Activated CD8-positive, alpha-beta T cell treated with anti-CD3 and anti-CD28 coated beads for 36 hours (primary cell): ENCODE measurements around the gene TACC3. TPM values are rescaled to one million over a fixed set of nuclear protein-coding genes. Genes with fewer than 3 reads are reported as not detected.

Experiments
- ATAC-seq: fragments of 200-7000 bp; cut with Tn5 transposase; one replicate; pipeline ENCODE4 v1.10.0; 2021; ENCODE audit warnings: mild to moderate bottlenecking, moderate library complexity
- CTCF ChIA-PET: fragments of 350-600 bp; sonication (Branson Sonifier 250); formaldehyde crosslinking; loops from one replicate; lab custom pipeline; 2021; ENCODE audit warnings: antibody characterized with exemption; lab: Charles Lee
- POLR2A ChIA-PET: fragments of 350-600 bp; sonication (Branson Sonifier 250); formaldehyde crosslinking; loops from one replicate; lab custom pipeline; 2021; ENCODE audit warnings: antibody characterized with exemption; lab: Charles Lee
- DNase-seq: peaks from one replicate; pipeline ENCODE4 v3.0.0-alpha.2; 2020
- H3K27ac Mint-ChIP-seq: one replicate; pipeline ENCODE4 v1.8.0; 2021; ENCODE audit warnings: mild to moderate bottlenecking, mixed read lengths
- H3K27me3 Mint-ChIP-seq: one replicate; pipeline ENCODE4 v1.8.0; 2021; ENCODE audit warnings: mixed read lengths
- H3K36me3 Mint-ChIP-seq: one replicate; pipeline ENCODE4 v1.8.0; 2021; ENCODE audit warnings: low read depth, mixed read lengths
- H3K4me1 Mint-ChIP-seq: one replicate; pipeline ENCODE4 v1.8.0; 2021; ENCODE audit warnings: low read depth, mixed read lengths
- H3K4me3 Mint-ChIP-seq: one replicate; pipeline ENCODE4 v1.8.0; 2021; ENCODE audit warnings: mild to moderate bottlenecking, moderate library complexity, mixed read lengths
- H3K9me3 Mint-ChIP-seq: one replicate; pipeline ENCODE4 v1.8.0; 2021; ENCODE audit warnings: mixed read lengths
- CTCF ChIP-seq: fragments of 200-600 bp; IDR thresholded peaks from one replicate; pipeline ENCODE4 v1.8.0; 2022; ENCODE audit warnings: antibody characterized with exemption, mild to moderate bottlenecking
- intact Hi-C: fragments of 100-400 bp; cut with micrococcal nuclease; formaldehyde crosslinking; loops from one replicate; pipeline ENCODE4 v1.10.0; 2022
- total RNA-seq, 2 experiments: library from RNA; stranded (reverse); gene quantifications; one replicate each; pipeline ENCODE4 v1.2.3, GENCODE V29; 2021

Gene TACC3
- total RNA-seq, 2 experiments from 2014 or later, result 190 to 200 TPM

GRCh38 chr4:1783015-1783414 is 61.7 kb downstream of the TACC3 start:
- POLR2A ChIA-PET, result interaction anchor here (0.7 kb wide), 1 partner anchor 11 kb away, joined by 3 read pairs; no protein-coding TSS in a partner anchor
- Mint-ChIP-seq H3K9me3 (no peaks in the 10 kb centered on the region), H3K36me3 (no peaks in the 10 kb centered on the region), H3K27ac (no peak overlapping the region), H3K4me3 (no peak overlapping the region), H3K4me1 (no peaks in the 10 kb centered on the region), H3K27me3 (no peaks in the 10 kb centered on the region)
- no peak for TF ChIP-seq CTCF
- ATAC-seq (no peak), DNase-seq (no peak)
- CTCF ChIA-PET, result no interaction called here
- intact Hi-C loops, result no loop called here

GRCh38 chr4:1783970-1784369 is 62.6 kb downstream of the TACC3 start:
- ChIA-PET CTCF (interaction anchor here (0.9 kb wide), 1 partner anchor 91 kb away, joined by 4 read pairs; no protein-coding TSS in a partner anchor), POLR2A (interaction anchor here (0.7 to 1.6 kb wide), 2 partner anchors 10 to 39 kb away, joined by 3 to 4 read pairs; no protein-coding TSS in a partner anchor)
- Mint-ChIP-seq H3K4me3 (no peak overlapping the region), H3K27ac (no peak overlapping the region), H3K27me3 (no peaks in the 10 kb centered on the region), H3K9me3 (no peaks in the 10 kb centered on the region), H3K4me1 (no peaks in the 10 kb centered on the region), H3K36me3 (no peaks in the 10 kb centered on the region)
- DNase-seq (no peak), ATAC-seq (no peak)
- no peak for TF ChIP-seq CTCF
- intact Hi-C loops, result no loop called here

- no peaks in the 10 kb centered on the region for H3K4me1 Mint-ChIP-seq
- CTCF ChIA-PET, result interaction anchor here (0.9 kb wide), 1 partner anchor 92 kb away, joined by 4 read pairs; no protein-coding TSS in a partner anchor
- H3K9me3 Mint-ChIP-seq, result no peaks in the 10 kb centered on the region
- no peaks in the 10 kb centered on the region for H3K36me3 Mint-ChIP-seq
- H3K4me3 Mint-ChIP-seq, result no peak overlapping the region
- ATAC-seq (no peak), DNase-seq (no peak)
- H3K27ac Mint-ChIP-seq, result no peak overlapping the region
- no peak for TF ChIP-seq CTCF
- POLR2A ChIA-PET, result interaction anchor here (1.6 kb wide), 1 partner anchor 40 kb away, joined by 4 read pairs; no protein-coding TSS in a partner anchor
- intact Hi-C loops, result no loop called here
- H3K27me3 Mint-ChIP-seq, result no peaks in the 10 kb centered on the region
Measured at GRCh38 chr4:1784395-1784788, 63.1 kb downstream of the TACC3 start.

GRCh38 chr4:1784789-1785591 is 63.7 kb downstream of the TACC3 start:
- no peak overlapping the region for H3K27ac Mint-ChIP-seq
- POLR2A ChIA-PET, result interaction anchor here (1.6 kb wide), 1 partner anchor 40 kb away, joined by 4 read pairs; no protein-coding TSS in a partner anchor
- no peak overlapping the region for H3K4me3 Mint-ChIP-seq
- no peaks in the 10 kb centered on the region for H3K36me3 Mint-ChIP-seq
- H3K4me1 Mint-ChIP-seq, result no peaks in the 10 kb centered on the region
- DNase-seq (no peak), ATAC-seq (no peak)
- TF ChIP-seq CTCF, result no peak
- CTCF ChIA-PET, result interaction anchor here (0.9 kb wide), 1 partner anchor 92 kb away, joined by 4 read pairs; no protein-coding TSS in a partner anchor
- H3K9me3 Mint-ChIP-seq, result no peaks in the 10 kb centered on the region
- intact Hi-C loops, result no loop called here
- no peaks in the 10 kb centered on the region for H3K27me3 Mint-ChIP-seq

GRCh38 chr4:1785592-1785991 is 64.3 kb downstream of the TACC3 start:
- Mint-ChIP-seq H3K4me3 (no peak overlapping the region), H3K27me3 (no peaks in the 10 kb centered on the region), H3K9me3 (no peaks in the 10 kb centered on the region), H3K4me1 (no peaks in the 10 kb centered on the region), H3K36me3 (no peaks in the 10 kb centered on the region), H3K27ac (no peak overlapping the region)
- POLR2A ChIA-PET, result interaction anchor here (1.6 kb wide), 1 partner anchor 41 kb away, joined by 4 read pairs; no protein-coding TSS in a partner anchor
- TF ChIP-seq CTCF, result no peak
- DNase-seq, result no peak
- ATAC-seq, result no peak
- intact Hi-C loops, result no loop called here
- CTCF ChIA-PET, result interaction anchor here (1.1 to 1.9 kb wide), 2 partner anchors 24 to 37 kb away, joined by 3 to 5 read pairs; no protein-coding TSS in a partner anchor
